Central memory CD8-positive, alpha-beta T cell (primary cell): ENCODE results near the gene AHCYL2.
"Not testable (repeated sequence)": the region's sequence is repeated elsewhere in the genome, so short reads cannot be mapped to it uniquely, and the experiment has no call there.

Experiments used
- ATAC-seq: fragments of 150-1000 bp; cut with Tn5 transposase; replicated peaks from 2 replicates; pipeline ENCODE4 v1.10.0; 2022; ENCODE audit warnings: mild to moderate bottlenecking, moderate FRiP score, moderate number of reproducible peaks; ENCODE audit not compliant: poor library complexity, severe bottlenecking; ENCODE audit errors: extremely low read depth
- DNase-seq, 2 donors: peaks; one replicate each; pipeline ENCODE4 v3.0.0; 2021; ENCODE audit warnings: low spot score in 2 of 2
- H3K27ac Mint-ChIP-seq: one replicate; pipeline ENCODE4 v1.8.0; 2022; ENCODE audit warnings: low read depth, mild to moderate bottlenecking, moderate library complexity, mixed read lengths
- H3K27me3 Mint-ChIP-seq: one replicate; pipeline ENCODE4 v1.8.0; 2022; ENCODE audit warnings: mixed read lengths
- H3K36me3 Mint-ChIP-seq: one replicate; pipeline ENCODE4 v1.8.0; 2022; ENCODE audit warnings: mild to moderate bottlenecking, moderate library complexity, mixed read lengths; ENCODE audit not compliant: insufficient read depth
- H3K4me1 Mint-ChIP-seq: one replicate; pipeline ENCODE4 v1.8.0; 2022; ENCODE audit warnings: mixed read lengths
- H3K4me3 Mint-ChIP-seq: one replicate; pipeline ENCODE4 v1.8.0; 2022; ENCODE audit warnings: mild to moderate bottlenecking, moderate library complexity, mixed read lengths
- H3K9me3 Mint-ChIP-seq: one replicate; pipeline ENCODE4 v1.8.0; 2022; ENCODE audit warnings: mixed read lengths

AHCYL2 gene

DNA sequence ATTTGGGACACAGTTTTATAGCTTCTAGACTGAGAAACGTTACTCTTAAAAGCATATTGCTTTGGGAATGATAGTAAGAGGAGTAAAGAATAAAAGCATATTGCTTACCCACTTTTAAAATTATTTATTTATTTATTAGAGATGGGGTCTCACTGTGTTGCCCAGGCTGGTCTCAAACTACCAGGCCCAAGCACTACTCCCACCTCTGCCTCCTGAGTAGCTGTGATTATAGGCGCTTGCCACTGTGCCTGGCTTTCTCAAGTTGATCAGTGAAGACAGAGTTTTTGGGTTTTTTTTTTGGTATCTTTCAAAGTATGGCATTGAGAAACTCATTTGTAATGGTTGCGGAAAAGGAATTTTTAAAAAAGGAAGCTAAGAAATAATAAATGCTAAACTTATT, 68.0 kb downstream of the AHCYL2 start:
- ATAC-seq: no peak
- Mint-ChIP-seq H3K9me3 (no peaks in the 10 kb centered on the region), H3K4me3 (no peak overlapping the region), H3K36me3 (peaks cover 3% of the 10 kb centered on the region), H3K4me1 (no peaks in the 10 kb centered on the region), H3K27me3 (no peaks in the 10 kb centered on the region), H3K27ac (no peak overlapping the region)
- no peak for DNase-seq

DNA sequence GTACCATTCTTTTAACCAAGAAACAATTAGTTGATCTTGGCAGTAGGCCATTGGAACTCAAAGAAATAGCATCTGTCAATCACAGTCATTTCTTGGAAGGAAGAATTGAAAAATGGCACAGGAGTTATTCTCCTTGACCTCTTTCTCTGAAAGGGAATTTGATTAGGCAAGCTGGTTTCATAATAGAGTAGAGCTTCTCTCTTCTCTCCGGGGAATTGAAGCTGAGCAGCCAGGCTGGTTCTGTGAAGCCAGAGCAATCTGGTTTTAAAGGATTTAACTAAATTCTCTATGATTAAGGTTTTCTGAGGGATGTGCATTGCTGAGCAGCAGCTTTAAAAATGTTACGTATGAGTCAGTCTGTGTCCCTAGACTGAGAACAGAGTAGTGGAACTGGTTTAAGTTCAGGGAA, 70.2 kb downstream of the AHCYL2 start:
- no peak for ATAC-seq
- H3K9me3 Mint-ChIP-seq: no peaks in the 10 kb centered on the region
- no peak overlapping the region for H3K4me3 Mint-ChIP-seq
- DNase-seq: no peak
- H3K27me3 Mint-ChIP-seq: no peaks in the 10 kb centered on the region
- peaks cover 2% of the 10 kb centered on the region for H3K36me3 Mint-ChIP-seq
- H3K4me1 Mint-ChIP-seq: no peaks in the 10 kb centered on the region
- H3K27ac Mint-ChIP-seq: no peak overlapping the region

DNA sequence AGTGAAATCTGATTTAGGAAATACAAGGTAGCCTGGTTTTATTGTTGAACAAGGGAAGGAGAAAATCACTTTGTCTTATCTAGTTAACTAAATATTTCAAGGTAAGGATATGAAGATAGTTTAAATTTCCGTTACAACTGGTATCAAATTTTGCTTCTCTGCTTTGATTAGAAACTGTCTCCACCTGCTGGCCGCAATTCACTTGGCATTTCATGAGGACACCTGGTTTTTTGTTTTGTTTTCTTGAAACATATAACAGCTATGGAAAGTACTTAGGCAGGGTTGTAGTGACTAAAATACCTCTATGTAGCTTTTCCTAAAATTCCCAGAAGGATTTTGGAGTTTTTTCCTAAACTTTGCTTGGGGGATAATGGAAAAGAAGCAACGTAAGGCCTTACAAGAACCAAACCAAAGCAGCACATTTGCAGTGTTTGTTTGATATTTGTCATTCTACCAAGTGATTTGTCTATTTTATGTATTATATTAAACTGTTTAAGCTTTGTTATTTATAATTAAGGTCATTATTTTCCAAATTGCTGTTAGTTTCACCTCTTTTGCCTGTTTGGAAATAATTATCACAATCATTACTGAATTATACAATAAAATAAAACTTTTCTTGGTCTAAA, 73.6 kb downstream of the AHCYL2 start:
- Mint-ChIP-seq H3K4me1 (peaks cover 5% of the 10 kb centered on the region), H3K9me3 (no peaks in the 10 kb centered on the region)
- ATAC-seq: no peak

DNA sequence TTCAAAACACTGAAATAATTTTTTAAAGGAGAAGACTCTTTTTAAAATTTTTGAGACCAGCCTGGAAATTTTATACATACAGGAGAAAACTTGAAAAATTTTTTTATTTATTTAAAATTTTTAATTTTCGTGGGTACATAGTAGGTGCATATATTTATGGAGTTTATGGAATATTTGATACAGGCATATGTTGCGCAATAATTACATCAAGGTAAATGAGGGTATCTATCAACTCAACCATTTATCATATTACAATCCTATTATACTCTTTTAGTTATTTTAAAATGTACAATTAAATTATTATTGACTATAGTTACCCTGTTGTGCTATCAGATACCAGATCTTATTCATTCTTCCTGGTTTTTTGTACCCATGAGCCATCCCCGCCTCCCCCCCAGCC, 75.1 kb downstream of the AHCYL2 start:
- Mint-ChIP-seq H3K4me3 (no peak overlapping the region), H3K27me3 (no peaks in the 10 kb centered on the region), H3K4me1 (peaks cover 5% of the 10 kb centered on the region), H3K36me3 (no peaks in the 10 kb centered on the region), H3K27ac (no peak overlapping the region), H3K9me3 (no peaks in the 10 kb centered on the region)
- DNase-seq (no peak), ATAC-seq (no peak)

More for the DNA sequence above, 73.6 kb downstream of the AHCYL2 start:
- peak in 1 of 2 donors; percentile 13 for DNase-seq
- Mint-ChIP-seq H3K27me3 (no peaks in the 10 kb centered on the region), H3K36me3 (no peaks in the 10 kb centered on the region), H3K27ac (no peak overlapping the region), H3K4me3 (no peak overlapping the region)

DNA sequence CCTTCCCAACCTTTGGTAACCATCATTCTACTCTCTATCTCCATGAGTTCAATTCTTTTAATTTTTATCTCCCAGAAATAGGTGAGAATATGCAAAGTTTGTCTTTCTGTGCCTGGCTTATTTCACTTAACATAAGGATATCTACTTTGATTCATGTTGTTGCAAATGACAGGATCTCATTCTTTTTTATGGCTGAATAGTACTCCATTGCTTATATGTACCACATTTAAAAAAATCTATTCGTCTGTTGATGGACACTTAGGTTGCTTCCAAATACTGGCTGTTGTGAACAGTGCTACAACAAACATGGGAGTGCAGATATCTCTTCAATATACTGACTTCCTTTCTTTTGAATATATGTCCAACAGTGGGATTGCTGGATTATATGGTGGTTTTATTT, 75.5 kb downstream of the AHCYL2 start:
- not testable (repeated sequence) for H3K36me3 Mint-ChIP-seq, H3K4me1 Mint-ChIP-seq, DNase-seq, ATAC-seq, H3K27ac Mint-ChIP-seq, H3K9me3 Mint-ChIP-seq, H3K27me3 Mint-ChIP-seq, H3K4me3 Mint-ChIP-seq

DNA sequence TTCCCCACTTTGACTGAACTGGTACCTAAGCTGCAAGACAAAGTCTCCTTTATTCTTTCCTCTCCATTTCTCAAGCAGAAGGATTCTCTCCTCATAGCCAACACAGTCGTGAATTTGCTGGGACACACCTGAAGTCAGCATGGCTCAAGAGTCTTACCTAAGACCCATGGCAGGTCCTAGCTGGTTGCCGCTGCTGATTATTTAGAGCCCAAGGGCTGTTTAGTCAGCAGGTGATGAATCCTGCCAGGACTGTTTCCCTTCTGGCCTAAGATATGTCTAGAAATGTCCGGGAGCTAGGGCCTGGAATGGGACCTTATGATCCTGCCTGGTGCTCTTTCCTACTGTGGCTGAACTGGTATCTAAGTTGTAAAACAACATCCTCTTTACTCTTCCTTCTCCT, 82.8 kb downstream of the AHCYL2 start:
- ATAC-seq (no peak), DNase-seq (no peak)
- H3K27ac Mint-ChIP-seq: no peak overlapping the region
- H3K4me1 Mint-ChIP-seq: peaks cover 16% of the 10 kb centered on the region
- no peaks in the 10 kb centered on the region for H3K36me3 Mint-ChIP-seq
- H3K9me3 Mint-ChIP-seq: no peaks in the 10 kb centered on the region
- H3K4me3 Mint-ChIP-seq: no peak overlapping the region
- H3K27me3 Mint-ChIP-seq: no peaks in the 10 kb centered on the region

DNA sequence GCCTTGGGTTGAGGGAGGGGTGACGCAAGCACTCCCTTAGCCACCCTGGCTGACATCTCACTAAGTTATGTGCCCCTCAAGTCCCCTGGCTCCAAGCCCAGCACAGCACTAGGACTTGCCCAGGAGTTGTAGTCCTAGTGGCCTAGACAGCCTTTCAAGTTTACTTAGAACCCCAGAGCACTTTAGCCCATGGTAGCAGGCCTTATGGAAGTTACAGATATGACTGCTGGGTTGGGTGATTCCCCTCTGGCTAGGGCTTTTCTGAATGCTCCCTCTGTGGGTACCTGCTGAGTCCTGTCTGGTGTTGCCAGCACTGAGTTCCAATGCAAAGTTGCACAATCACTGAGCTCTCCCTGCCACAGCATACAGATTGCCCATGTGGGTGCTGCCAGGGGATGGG, 83.2 kb downstream of the AHCYL2 start:
- no peaks in the 10 kb centered on the region for H3K27me3 Mint-ChIP-seq
- DNase-seq: no peak
- H3K9me3 Mint-ChIP-seq: no peaks in the 10 kb centered on the region
- no peak for ATAC-seq
- H3K4me3 Mint-ChIP-seq: no peak overlapping the region
- no peaks in the 10 kb centered on the region for H3K36me3 Mint-ChIP-seq
- H3K27ac Mint-ChIP-seq: no peak overlapping the region
- H3K4me1 Mint-ChIP-seq: peaks cover 19% of the 10 kb centered on the region

DNA sequence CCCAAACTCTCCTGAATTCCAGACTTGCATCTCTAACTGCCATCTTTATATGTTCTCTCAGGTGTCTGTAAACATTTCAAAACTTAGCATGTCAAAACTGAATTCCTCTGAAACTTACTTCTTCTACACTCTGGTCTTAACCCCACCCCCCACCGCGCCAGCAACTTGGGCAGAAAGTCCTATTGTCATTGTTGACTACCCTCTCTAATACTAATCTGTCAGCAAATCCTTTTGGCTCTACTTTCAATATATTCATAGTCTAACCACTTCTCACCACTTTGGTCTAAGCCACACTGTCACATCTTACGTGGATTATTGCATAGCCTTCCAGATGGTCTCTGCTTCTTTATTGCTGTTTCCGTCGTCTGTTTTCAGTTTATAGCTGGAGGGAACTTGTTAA, 86.6 kb downstream of the AHCYL2 start:
- no peak for ATAC-seq
- DNase-seq: no peak
- H3K36me3 Mint-ChIP-seq: no peaks in the 10 kb centered on the region
- no peaks in the 10 kb centered on the region for H3K9me3 Mint-ChIP-seq
- no peaks in the 10 kb centered on the region for H3K27me3 Mint-ChIP-seq
- H3K4me3 Mint-ChIP-seq: no peak overlapping the region
- peak overlapping the region; percentile 36 for H3K27ac Mint-ChIP-seq
- H3K4me1 Mint-ChIP-seq: peaks cover 21% of the 10 kb centered on the region

DNA sequence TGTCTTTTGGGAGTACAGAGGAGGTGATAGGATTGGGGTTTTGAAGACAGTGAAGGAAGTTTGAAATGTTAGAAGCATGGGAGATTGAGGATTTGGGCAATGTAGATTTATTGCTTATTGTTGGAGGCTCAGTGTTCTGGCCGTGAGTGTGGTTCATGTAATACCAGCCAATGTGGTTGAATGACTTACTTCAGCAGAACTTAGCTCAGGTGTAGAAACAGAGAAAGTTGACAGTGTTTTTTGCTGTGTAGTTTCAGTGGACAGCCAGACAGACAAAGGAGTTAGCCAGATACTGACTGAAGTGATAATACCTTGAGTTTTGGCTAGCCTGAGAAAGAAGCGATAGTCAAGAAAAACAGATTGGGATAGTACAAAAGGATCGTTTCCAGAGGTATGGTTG, 88.5 kb downstream of the AHCYL2 start:
- no peak overlapping the region for H3K27ac Mint-ChIP-seq
- no peaks in the 10 kb centered on the region for H3K9me3 Mint-ChIP-seq
- H3K4me1 Mint-ChIP-seq: peaks cover 12% of the 10 kb centered on the region
- H3K36me3 Mint-ChIP-seq: no peaks in the 10 kb centered on the region
- DNase-seq (no peak), ATAC-seq (no peak)
- H3K27me3 Mint-ChIP-seq: no peaks in the 10 kb centered on the region
- no peak overlapping the region for H3K4me3 Mint-ChIP-seq

DNA sequence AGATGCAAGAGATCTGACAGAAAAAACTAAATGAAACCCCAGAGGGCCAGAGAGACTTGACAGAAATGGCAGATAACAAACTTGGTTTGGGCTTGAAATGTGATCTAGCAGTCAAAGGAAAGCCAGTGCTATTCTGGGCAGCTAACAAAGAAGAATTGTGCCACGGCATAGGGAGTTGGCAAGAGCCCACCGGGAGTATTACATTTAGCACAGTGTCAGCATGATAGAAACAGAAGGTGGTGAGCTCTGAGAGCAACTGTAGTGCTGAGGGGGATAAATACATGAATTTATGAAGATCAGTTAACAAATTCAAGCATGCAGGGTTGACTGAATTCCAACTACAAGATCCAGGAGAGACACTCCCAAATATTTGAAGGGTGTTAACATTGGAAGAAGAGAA, 91.1 kb downstream of the AHCYL2 start:
- Mint-ChIP-seq H3K27ac (no peak overlapping the region), H3K9me3 (no peaks in the 10 kb centered on the region), H3K4me1 (peaks cover 11% of the 10 kb centered on the region), H3K4me3 (no peak overlapping the region), H3K27me3 (no peaks in the 10 kb centered on the region), H3K36me3 (peaks cover 2% of the 10 kb centered on the region)
- no peak for ATAC-seq
- no peak for DNase-seq

DNA sequence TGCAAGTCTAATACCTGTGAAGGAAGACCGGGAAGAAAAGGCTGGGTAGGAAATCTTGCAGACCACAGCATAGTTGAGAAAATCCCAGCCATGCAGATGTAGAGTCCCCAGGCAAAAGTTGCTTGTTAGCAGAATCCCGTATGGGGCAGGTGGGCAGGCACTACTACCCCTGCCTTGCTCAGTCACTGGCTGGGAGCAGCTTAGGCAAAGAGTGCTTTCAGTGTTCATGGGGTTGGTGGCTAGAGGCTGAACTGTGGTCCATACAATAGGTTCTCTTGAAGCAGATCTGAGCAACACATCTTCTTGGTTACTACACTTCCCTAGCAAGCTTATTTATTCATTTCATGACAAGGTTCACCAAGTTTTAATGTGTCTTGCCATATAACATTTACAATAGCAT, 92.6 kb downstream of the AHCYL2 start:
- no peak overlapping the region for H3K27ac Mint-ChIP-seq
- no peak overlapping the region for H3K4me3 Mint-ChIP-seq
- ATAC-seq (no peak), DNase-seq (no peak)
- H3K9me3 Mint-ChIP-seq: no peaks in the 10 kb centered on the region
- no peaks in the 10 kb centered on the region for H3K27me3 Mint-ChIP-seq
- peaks cover 5% of the 10 kb centered on the region for H3K36me3 Mint-ChIP-seq
- H3K4me1 Mint-ChIP-seq: peaks cover 11% of the 10 kb centered on the region

DNA sequence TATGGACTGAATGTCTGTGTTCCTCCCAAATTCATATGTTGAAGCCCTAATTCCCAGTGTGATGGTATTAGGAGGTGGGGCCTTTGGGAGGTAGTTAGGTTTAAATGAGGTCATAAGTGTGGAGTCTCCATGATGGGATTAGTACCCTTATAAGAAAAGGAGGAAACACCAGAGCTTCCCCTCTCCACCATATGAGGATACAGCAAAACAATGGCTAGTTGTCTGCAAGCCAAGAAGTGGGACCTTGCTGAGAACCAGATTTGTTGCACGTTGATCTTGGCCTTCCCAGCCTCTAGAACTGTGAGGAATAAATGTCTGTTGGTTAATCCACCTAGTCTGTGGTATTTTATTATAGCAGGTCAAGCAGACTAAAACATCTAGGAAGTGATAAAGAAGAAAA, 102.2 kb downstream of the AHCYL2 start:
- ATAC-seq (no peak), DNase-seq (no peak)
- no peaks in the 10 kb centered on the region for H3K27me3 Mint-ChIP-seq
- H3K9me3 Mint-ChIP-seq: peaks cover 6% of the 10 kb centered on the region
- no peaks in the 10 kb centered on the region for H3K4me1 Mint-ChIP-seq
- no peak overlapping the region for H3K27ac Mint-ChIP-seq
- no peak overlapping the region for H3K4me3 Mint-ChIP-seq
- peaks cover 4% of the 10 kb centered on the region for H3K36me3 Mint-ChIP-seq

DNA sequence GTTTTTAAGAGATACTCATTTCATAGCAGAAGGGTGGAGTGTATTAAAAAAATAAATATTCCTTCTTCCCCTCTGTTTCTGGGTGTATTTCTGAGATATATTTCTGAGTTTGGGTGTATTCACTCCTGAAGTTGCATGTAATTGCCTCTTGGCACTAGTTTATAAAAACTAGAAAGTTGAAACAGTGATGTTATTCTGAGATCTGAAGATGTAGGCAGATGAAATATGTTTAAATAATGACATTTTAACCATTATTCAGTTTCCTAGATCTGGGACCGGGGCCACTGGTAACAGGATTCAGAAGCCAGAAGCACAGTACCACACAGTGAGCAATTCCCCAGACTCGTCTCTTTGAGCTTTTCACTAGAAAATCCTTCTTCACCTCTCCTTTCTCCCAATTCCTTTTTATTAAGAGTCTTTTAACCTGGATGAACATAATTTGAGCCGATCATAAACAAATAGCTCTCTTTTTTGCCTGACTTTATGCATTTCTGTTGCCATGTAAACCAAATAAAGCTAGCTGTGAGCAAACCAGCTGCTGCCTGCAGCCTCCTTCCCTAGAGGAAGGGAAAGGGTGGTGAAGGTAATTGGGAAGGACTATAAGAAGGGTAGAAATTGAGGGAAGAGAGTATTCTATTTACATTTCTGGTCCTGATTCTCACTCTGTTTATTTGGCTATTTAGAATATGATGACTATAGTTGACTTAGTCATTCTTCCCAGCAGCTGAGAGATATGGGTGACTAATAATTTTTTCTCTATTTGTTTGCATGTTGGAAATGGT, 107.6 kb downstream of the AHCYL2 start:
- H3K9me3 Mint-ChIP-seq: no peaks in the 10 kb centered on the region
- no peaks in the 10 kb centered on the region for H3K4me1 Mint-ChIP-seq
- H3K27me3 Mint-ChIP-seq: no peaks in the 10 kb centered on the region
- no peak overlapping the region for H3K27ac Mint-ChIP-seq
- no peak for DNase-seq
- H3K36me3 Mint-ChIP-seq: no peaks in the 10 kb centered on the region
- no peak overlapping the region for H3K4me3 Mint-ChIP-seq
- no peak for ATAC-seq
